G401.6 (cell line): ENCODE data around the gene KCTD8.

Experiments
- FAIRE-seq: peaks from 2 replicates; lab custom pipeline; 2012; peaks lifted over from hg19 to GRCh38; lab: Jason Lieb, UNC

The KCTD8 gene

GRCh38 chr4:44448521-44449461, at the start of gene KCTD8:
TSS of gene KCTD8 (minus strand) at chr4:44448809.
- FAIRE-seq: no peak

GRCh38 chr4:44494810-44495701, 46.4 kb upstream of the KCTD8 start:
- FAIRE-seq: no peak

GRCh38 chr4:44493924-44494323, 45.3 kb upstream of the KCTD8 start:
- FAIRE-seq: peak; percentile 64

- no peak for FAIRE-seq
Observed at GRCh38 chr4:44487341-44487740, 38.7 kb upstream of the KCTD8 start.

GRCh38 chr4:44479731-44480130, 31.1 kb upstream of the KCTD8 start:
- FAIRE-seq: no peak

GRCh38 chr4:44462259-44462658, 13.7 kb upstream of the KCTD8 start:
- no peak for FAIRE-seq

GRCh38 chr4:44447563-44448504, 775 bp downstream of the KCTD8 start:
- no peak for FAIRE-seq

- FAIRE-seq: no peak
Observed at GRCh38 chr4:44446801-44447562, 1.6 kb downstream of the KCTD8 start.

GRCh38 chr4:44446191-44446590, 2.4 kb downstream of the KCTD8 start:
- no peak for FAIRE-seq

- FAIRE-seq: no peak
Observed at GRCh38 chr4:44438687-44439086, 9.9 kb downstream of the KCTD8 start.

GRCh38 chr4:44434247-44434646, 14.4 kb downstream of the KCTD8 start:
- FAIRE-seq: no peak

- FAIRE-seq: no peak
Observed at GRCh38 chr4:44425614-44426208, 22.9 kb downstream of the KCTD8 start.

GRCh38 chr4:44422912-44423311, 25.7 kb downstream of the KCTD8 start:
- FAIRE-seq: no peak

- no peak for FAIRE-seq
Observed at GRCh38 chr4:44421330-44422065, 27.1 kb downstream of the KCTD8 start.

- FAIRE-seq: no peak
Observed at GRCh38 chr4:44415251-44415650, 33.4 kb downstream of the KCTD8 start.

- FAIRE-seq: no peak
Observed at GRCh38 chr4:44368413-44369167, 80.0 kb downstream of the KCTD8 start.

GRCh38 chr4:44354172-44354571, 94.4 kb downstream of the KCTD8 start:
- FAIRE-seq: no peak

- no peak for FAIRE-seq
Observed at GRCh38 chr4:44351069-44351468, 97.5 kb downstream of the KCTD8 start.

GRCh38 chr4:44342800-44343199, 105.8 kb downstream of the KCTD8 start:
- FAIRE-seq: no peak
